Smooth muscle cell of trachea (primary cell): ENCODE data around the gene S100A1. TPM values are rescaled to one million over a fixed set of nuclear protein-coding genes. Genes with fewer than 3 reads are reported as not detected.

Source experiments
- total RNA-seq: library from RNA; depleted of rRNA; stranded (reverse); fragments of >200 nt; gene quantifications from 2 replicates; pipeline ENCODE4 v1.2.1, GENCODE V29; 2014

S100A1 gene
- 0.17 TPM in 1 of 2 replicates, not detected in the other for total RNA-seq

GRCh38 chr1:153627715-153628626, at the start of gene S100A1:
TSS of gene S100A1 (plus strand) at chr1:153628434. CDS start at chr1:153630522, 2,088 bp downstream.

GRCh38 chr1:153612755-153613331, 15.4 kb upstream of the S100A1 start, which contains the start of gene S100A16:
TSS of gene S100A16 (minus strand) at chr1:153613137. CDS start at chr1:153608151, 4,986 bp downstream.

GRCh38 chr1:153616144-153616916, 11.9 kb upstream of the S100A1 start, which contains the start of gene S100A14:
TSS of gene S100A14 (minus strand) at chr1:153616325. CDS start at chr1:153615858, 467 bp downstream.

GRCh38 chr1:153626904-153627714, 1.1 kb upstream of the S100A1 start, which contains the start of gene S100A13:
TSS of gene S100A13 (minus strand) at chr1:153627505. CDS start at chr1:153626472, 1,033 bp downstream.

GRCh38 chr1:153633754-153634665, 5.8 kb downstream of the S100A1 start, which contains the start of gene CHTOP:
TSS of gene CHTOP (plus strand) at chr1:153634066. CDS start at chr1:153636589, 2,523 bp downstream.

GRCh38 chr1:153658400-153659174, 30.4 kb downstream of the S100A1 start, which contains the start of gene SNAPIN:
TSS of gene SNAPIN (plus strand) at chr1:153658703. CDS start at chr1:153658744, 41 bp downstream.

GRCh38 chr1:153670859-153671627, 42.8 kb downstream of the S100A1 start, which contains the start of gene ILF2:
TSS of gene ILF2 (minus strand) at chr1:153670993. CDS start at chr1:153670922, 71 bp downstream.

GRCh38 chr1:153678519-153679336, 50.5 kb downstream of the S100A1 start, which contains the start of gene NPR1:
TSS of gene NPR1 (plus strand) at chr1:153678688. CDS start at chr1:153679109, 421 bp downstream.

Other genes with a start within 250 kb of the S100A1 start
- gene S100A8, start 237.4 kb upstream of the S100A1 start, total RNA-seq: not detected in 2 replicates
- not detected in 2 replicates for gene S100A7A, start 211.9 kb upstream of the S100A1 start, total RNA-seq
- gene S100A7, start 167.8 kb upstream of the S100A1 start, total RNA-seq: not detected in 2 replicates
- gene S100A6, start 92.4 kb upstream of the S100A1 start, total RNA-seq: 1,776 and 1,851 TPM in 2 replicates
- not detected in 2 replicates for gene S100A5, start 87.5 kb upstream of the S100A1 start, total RNA-seq
- 514 and 844 TPM in 2 replicates for gene S100A4, start 82.6 kb upstream of the S100A1 start, total RNA-seq
- gene S100A3, start 79.2 kb upstream of the S100A1 start, total RNA-seq: 2.8 and 8.6 TPM in 2 replicates
- 3.3 and 6.0 TPM in 2 replicates for gene S100A2, start 62.6 kb upstream of the S100A1 start, total RNA-seq
- gene S100A16, start 15.3 kb upstream of the S100A1 start, total RNA-seq: 255 and 277 TPM in 2 replicates
- gene S100A14, start 12.1 kb upstream of the S100A1 start, total RNA-seq: 0.33 TPM in 1 of 2 replicates, not detected in the other
- gene S100A13, start 929 bp upstream of the S100A1 start, total RNA-seq: 81.7 and 205 TPM in 2 replicates
- 23.0 and 33.6 TPM in 2 replicates for gene CHTOP, start 5.6 kb downstream of the S100A1 start, total RNA-seq
- 65.5 and 73.7 TPM in 2 replicates for gene SNAPIN, start 30.3 kb downstream of the S100A1 start, total RNA-seq
- gene ILF2, start 42.6 kb downstream of the S100A1 start, total RNA-seq: 148 and 229 TPM in 2 replicates
- 0.58 and 2.6 TPM in 2 replicates for gene NPR1, start 50.3 kb downstream of the S100A1 start, total RNA-seq
- 45.1 and 52.9 TPM in 2 replicates for gene INTS3, start 99.6 kb downstream of the S100A1 start, total RNA-seq
- gene SLC27A3, start 147.0 kb downstream of the S100A1 start, total RNA-seq: 18.0 and 35.6 TPM in 2 replicates